ENCODE results near the gene RTEL1.

Gene RTEL1

DNA sequence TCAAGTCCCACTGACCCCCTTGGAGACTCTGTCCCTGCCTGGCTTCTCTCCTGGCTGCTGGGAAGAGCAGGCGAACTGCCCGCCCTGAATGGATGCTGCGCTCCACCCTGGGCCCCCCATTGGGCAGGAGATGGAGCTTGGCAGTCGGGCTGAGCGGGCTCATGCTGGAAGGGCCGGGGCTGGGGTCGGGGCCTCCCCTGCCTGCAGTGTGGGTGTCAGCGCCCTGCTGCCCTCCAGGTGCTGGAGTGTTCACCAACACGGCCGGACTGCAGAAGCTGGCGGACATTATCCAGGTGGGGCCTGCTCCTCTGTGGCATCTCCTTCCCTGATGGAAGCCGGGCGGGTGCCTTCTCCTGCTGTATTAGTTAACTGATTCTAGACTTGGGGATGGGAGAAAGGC, 22.3 kb downstream of the RTEL1 start:
- H4K8ac ChIP-seq (ENCODE audit: low read depth, low read length): no peak overlapping the region

DNA sequence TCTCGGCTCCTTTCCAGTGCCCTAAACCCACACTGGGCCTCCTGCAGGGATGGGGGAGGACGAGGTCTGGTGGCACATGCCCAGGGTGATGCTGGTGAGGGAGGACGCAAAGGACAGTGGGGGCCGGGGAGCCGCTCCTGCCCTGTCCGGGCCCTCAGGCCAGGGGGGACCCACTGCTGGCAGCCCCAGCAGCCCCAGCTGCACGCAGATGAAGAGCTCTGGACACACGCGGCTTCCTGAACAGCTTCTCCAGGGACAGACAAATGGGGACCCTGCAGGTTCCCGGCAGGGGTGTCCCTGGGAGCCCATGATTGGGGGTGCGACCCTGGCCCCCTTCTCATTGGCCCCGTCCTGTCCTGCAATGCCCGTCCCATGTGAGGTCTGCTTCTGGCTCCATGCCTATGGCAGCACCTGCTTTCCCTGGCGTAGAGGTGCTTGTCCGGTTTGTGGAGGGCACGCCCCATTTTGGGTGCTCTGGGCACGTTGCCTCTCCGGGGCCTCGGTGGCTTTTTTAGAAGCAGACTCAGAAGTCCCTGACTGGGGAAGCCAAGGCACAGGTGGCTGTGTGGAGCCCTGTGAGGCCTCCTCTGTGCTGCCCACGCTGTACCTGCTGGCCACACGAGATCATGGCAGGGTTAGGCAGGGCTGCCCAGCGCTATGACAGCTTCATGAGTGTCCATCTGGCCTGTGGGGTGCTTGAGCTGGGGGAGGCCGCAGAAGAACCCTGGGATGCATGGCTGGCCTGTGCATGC, 22.9 kb downstream of the RTEL1 start:
- no peak overlapping the region for H3K27ac ChIP-seq (ENCODE audit: low read depth, low read length)
- no peak overlapping the region for H3K9ac ChIP-seq (ENCODE audit: low read length)
- no peak overlapping the region for H3K4me3 ChIP-seq (ENCODE audit: low read length)
- no peak overlapping the region for H2BK120ac ChIP-seq (ENCODE audit: low read depth, low read length)
- H3K79me2 ChIP-seq (ENCODE audit: control insufficient read depth, insufficient read depth, low read length): no peaks in the 10 kb centered on the region
- no CpG with 5 or more reads among the region's 23 CpGs for WGBS (ENCODE audit: extremely low coverage, insufficient coverage, low lambda C conversion rate)
- no peak overlapping the region for H2BK15ac ChIP-seq (replicated peaks; ENCODE audit: low read depth)
- H3K4ac ChIP-seq (ENCODE audit: low read depth, low read length): no peak overlapping the region
- no peak overlapping the region for H2AK5ac ChIP-seq (ENCODE audit: low read length)
- no peak overlapping the region for H3K4me2 ChIP-seq (ENCODE audit: low read length)
- H4K5ac ChIP-seq (ENCODE audit: low read length): no peak overlapping the region
- no peak for DNase-seq
- H3K23ac ChIP-seq (ENCODE audit: low read length): no peak overlapping the region
- H2BK5ac ChIP-seq (ENCODE audit: low read length): no peak overlapping the region
- H3K18ac ChIP-seq (ENCODE audit: low read length): no peak overlapping the region
- H3K79me1 ChIP-seq (ENCODE audit: low read length): no peaks in the 10 kb centered on the region
- no peaks in the 10 kb centered on the region for H3K27me3 ChIP-seq (ENCODE audit: insufficient read depth, low read length, poor library complexity)
- no peaks in the 10 kb centered on the region for H3K4me1 ChIP-seq (ENCODE audit: control insufficient read depth, low read depth, low read length)
- no peak overlapping the region for H3K56ac ChIP-seq (ENCODE audit: low read length)
- no peak overlapping the region for H4K8ac ChIP-seq (ENCODE audit: low read depth, low read length)
- H3K36me3 ChIP-seq (ENCODE audit: control insufficient read depth, insufficient read depth, low read length): peaks cover 1% of the 10 kb centered on the region

More for the DNA sequence above, 22.3 kb downstream of the RTEL1 start:
- Histone ChIP-seq H3K9ac (ENCODE audit: low read length) (no peak overlapping the region), H3K23ac (ENCODE audit: low read length) (no peak overlapping the region), H3K27ac (ENCODE audit: low read depth, low read length) (no peak overlapping the region), H3K79me1 (ENCODE audit: low read length) (no peaks in the 10 kb centered on the region), H2AK5ac (ENCODE audit: low read length) (no peak overlapping the region), H3K18ac (ENCODE audit: low read length) (no peak overlapping the region), H3K4me1 (ENCODE audit: control insufficient read depth, low read depth, low read length) (no peaks in the 10 kb centered on the region), H3K79me2 (ENCODE audit: control insufficient read depth, insufficient read depth, low read length) (no peaks in the 10 kb centered on the region), H3K4me3 (ENCODE audit: low read length) (no peak overlapping the region), H2BK15ac (replicated peaks; ENCODE audit: low read depth) (no peak overlapping the region), H3K4me2 (ENCODE audit: low read length) (no peak overlapping the region), H3K36me3 (ENCODE audit: control insufficient read depth, insufficient read depth, low read length) (peaks cover 1% of the 10 kb centered on the region), H3K4ac (ENCODE audit: low read depth, low read length) (no peak overlapping the region), H3K27me3 (ENCODE audit: insufficient read depth, low read length, poor library complexity) (no peaks in the 10 kb centered on the region), H2BK5ac (ENCODE audit: low read length) (no peak overlapping the region), H3K56ac (ENCODE audit: low read length) (no peak overlapping the region), H4K5ac (ENCODE audit: low read length) (no peak overlapping the region), H2BK120ac (ENCODE audit: low read depth, low read length) (no peak overlapping the region)
- no CpG with 5 or more reads among the region's 13 CpGs for WGBS (ENCODE audit: extremely low coverage, insufficient coverage, low lambda C conversion rate)
- no peak for DNase-seq

DNA sequence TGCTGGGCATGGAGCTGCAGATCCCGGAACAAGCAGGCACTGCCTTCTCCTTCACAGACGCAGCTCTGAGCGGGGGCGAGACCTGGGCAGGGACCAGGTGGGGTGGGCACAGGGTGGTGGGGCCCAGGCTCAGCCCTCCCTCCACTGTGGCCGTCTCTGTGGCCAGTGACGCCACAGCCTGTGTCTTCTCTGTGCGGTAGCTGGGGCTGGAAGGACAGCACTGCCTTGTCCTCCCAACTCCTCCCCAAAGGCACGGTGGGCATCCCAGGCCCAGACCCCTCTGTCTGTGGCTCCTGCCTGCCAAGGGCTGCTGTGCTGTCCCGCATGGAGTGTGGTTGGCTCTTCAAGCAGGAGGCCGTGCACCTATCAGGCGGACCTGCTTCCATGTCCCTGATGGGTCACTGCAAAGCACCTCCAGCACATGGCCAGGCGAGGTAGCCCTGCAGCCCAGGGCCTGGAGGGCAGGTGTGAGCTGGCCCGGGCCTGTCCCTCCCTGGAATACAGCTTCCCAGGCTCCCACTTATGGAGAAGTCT, 23.6 kb downstream of the RTEL1 start:
- no peak overlapping the region for H3K27ac ChIP-seq (ENCODE audit: low read depth, low read length)
- H2BK120ac ChIP-seq (ENCODE audit: low read depth, low read length): no peak overlapping the region
- H3K56ac ChIP-seq (ENCODE audit: low read length): no peak overlapping the region
- no peaks in the 10 kb centered on the region for H3K4me1 ChIP-seq (ENCODE audit: control insufficient read depth, low read depth, low read length)
- WGBS (ENCODE audit: extremely low coverage, insufficient coverage, low lambda C conversion rate): no CpG with 5 or more reads among the region's 13 CpGs
- no peaks in the 10 kb centered on the region for H3K79me1 ChIP-seq (ENCODE audit: low read length)
- no peak overlapping the region for H3K4me3 ChIP-seq (ENCODE audit: low read length)
- H3K79me2 ChIP-seq (ENCODE audit: control insufficient read depth, insufficient read depth, low read length): no peaks in the 10 kb centered on the region
- no peak overlapping the region for H3K23ac ChIP-seq (ENCODE audit: low read length)
- no peak overlapping the region for H2AK5ac ChIP-seq (ENCODE audit: low read length)
- no peak overlapping the region for H2BK5ac ChIP-seq (ENCODE audit: low read length)
- H2BK15ac ChIP-seq (replicated peaks; ENCODE audit: low read depth): no peak overlapping the region
- no peak for DNase-seq
- H3K4me2 ChIP-seq (ENCODE audit: low read length): no peak overlapping the region
- no peak overlapping the region for H3K18ac ChIP-seq (ENCODE audit: low read length)
- no peak overlapping the region for H4K8ac ChIP-seq (ENCODE audit: low read depth, low read length)
- H3K36me3 ChIP-seq (ENCODE audit: control insufficient read depth, insufficient read depth, low read length): peaks cover 1% of the 10 kb centered on the region
- H4K5ac ChIP-seq (ENCODE audit: low read length): no peak overlapping the region
- no peak overlapping the region for H3K4ac ChIP-seq (ENCODE audit: low read depth, low read length)
- no peaks in the 10 kb centered on the region for H3K27me3 ChIP-seq (ENCODE audit: insufficient read depth, low read length, poor library complexity)
- no peak overlapping the region for H3K9ac ChIP-seq (ENCODE audit: low read length)

DNA sequence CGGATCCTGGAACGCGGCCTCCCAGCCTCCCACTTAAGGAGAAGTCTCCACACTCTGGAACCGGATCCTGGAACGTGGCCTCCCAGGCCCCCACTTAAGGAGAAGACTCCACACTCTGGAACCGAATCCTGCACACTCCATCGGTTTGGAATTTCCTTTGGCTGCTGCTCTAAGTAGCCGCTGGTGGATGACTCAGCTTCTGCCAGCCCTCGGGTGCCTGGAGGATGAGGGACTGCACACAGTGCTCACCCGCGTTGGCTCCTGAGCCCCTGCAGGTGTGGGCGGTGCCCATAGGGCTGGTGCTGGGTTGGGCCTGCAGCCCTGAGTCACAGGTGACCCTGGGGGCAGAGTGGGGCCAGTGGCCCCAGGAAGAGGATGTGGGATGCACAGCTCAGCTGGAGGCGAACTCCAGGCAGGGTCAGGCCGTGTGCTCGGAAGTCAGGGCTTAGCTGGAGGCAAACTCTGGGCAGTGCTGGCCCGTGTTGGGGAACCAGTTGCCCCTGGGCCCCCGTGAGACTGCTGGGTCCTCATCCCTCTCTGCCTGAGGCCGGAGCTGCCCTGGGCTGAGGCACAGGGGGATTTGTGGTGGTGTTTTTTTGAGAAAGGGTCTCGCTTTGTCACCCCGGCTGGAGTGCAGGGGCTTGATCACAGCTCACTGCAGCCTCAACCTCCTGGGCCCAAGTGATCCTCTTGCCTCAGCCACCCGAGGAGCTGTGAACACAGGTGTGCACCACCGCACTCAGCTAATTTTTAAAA, 24.4 kb downstream of the RTEL1 start:
- WGBS (ENCODE audit: extremely low coverage, insufficient coverage, low lambda C conversion rate): no CpG with 5 or more reads among the region's 22 CpGs

DNA sequence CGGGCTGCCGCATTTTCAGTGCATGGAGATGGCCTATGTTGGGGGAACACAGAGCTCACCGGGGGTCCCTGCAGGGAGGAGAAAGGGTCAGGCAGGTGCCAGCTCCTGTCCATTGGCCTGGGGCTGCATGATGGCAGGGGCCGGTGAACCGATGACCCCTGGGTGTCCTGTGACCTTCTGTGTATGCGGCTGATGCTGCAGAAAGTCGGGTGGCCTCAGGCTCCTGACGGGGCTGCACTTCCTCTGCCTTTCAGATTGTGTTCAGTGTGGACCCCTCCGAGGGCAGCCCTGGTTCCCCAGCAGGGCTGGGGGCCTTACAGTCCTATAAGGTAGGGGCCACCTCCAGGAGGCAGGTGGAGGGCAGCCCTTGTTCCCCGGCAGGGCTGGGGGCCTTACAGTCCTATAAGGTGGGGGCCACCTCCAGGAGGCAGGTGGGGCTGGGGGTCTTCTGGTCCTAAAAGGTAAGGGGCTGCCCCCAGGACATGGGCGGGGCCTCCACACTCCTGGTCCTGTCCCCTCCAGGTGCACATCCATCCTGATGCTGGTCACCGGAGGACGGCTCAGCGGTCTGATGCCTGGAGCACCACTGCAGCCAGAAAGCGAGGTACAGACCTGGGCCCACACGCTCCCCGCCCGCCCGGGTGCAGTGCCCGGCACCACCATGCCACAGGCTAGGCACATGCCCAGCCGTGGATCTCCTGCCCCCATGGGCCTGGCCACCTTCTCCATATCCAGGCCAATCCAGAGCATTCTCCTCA, 27.3 kb downstream of the RTEL1 start:
- no peaks in the 10 kb centered on the region for H3K79me1 ChIP-seq (ENCODE audit: low read length)
- DNase-seq: no peak
- H3K79me2 ChIP-seq (ENCODE audit: control insufficient read depth, insufficient read depth, low read length): no peaks in the 10 kb centered on the region
- no peak overlapping the region for H3K4me2 ChIP-seq (ENCODE audit: low read length)
- H3K56ac ChIP-seq (ENCODE audit: low read length): no peak overlapping the region
- no peak overlapping the region for H2BK5ac ChIP-seq (ENCODE audit: low read length)
- H3K36me3 ChIP-seq (ENCODE audit: control insufficient read depth, insufficient read depth, low read length): no peaks in the 10 kb centered on the region
- WGBS (ENCODE audit: extremely low coverage, insufficient coverage, low lambda C conversion rate): no CpG with 5 or more reads among the region's 21 CpGs
- no peak overlapping the region for H3K23ac ChIP-seq (ENCODE audit: low read length)
- no peaks in the 10 kb centered on the region for H3K4me1 ChIP-seq (ENCODE audit: control insufficient read depth, low read depth, low read length)
- H4K8ac ChIP-seq (ENCODE audit: low read depth, low read length): no peak overlapping the region
- H3K9ac ChIP-seq (ENCODE audit: low read length): no peak overlapping the region
- H2BK15ac ChIP-seq (replicated peaks; ENCODE audit: low read depth): no peak overlapping the region
- no peak overlapping the region for H2AK5ac ChIP-seq (ENCODE audit: low read length)
- H3K4me3 ChIP-seq (ENCODE audit: low read length): no peak overlapping the region
- no peak overlapping the region for H2BK120ac ChIP-seq (ENCODE audit: low read depth, low read length)
- no peak overlapping the region for H4K5ac ChIP-seq (ENCODE audit: low read length)
- no peak overlapping the region for H3K18ac ChIP-seq (ENCODE audit: low read length)
- H3K27me3 ChIP-seq (ENCODE audit: insufficient read depth, low read length, poor library complexity): no peaks in the 10 kb centered on the region
- H3K27ac ChIP-seq (ENCODE audit: low read depth, low read length): no peak overlapping the region
- H3K4ac ChIP-seq (ENCODE audit: low read depth, low read length): no peak overlapping the region

More for the DNA sequence above, 24.4 kb downstream of the RTEL1 start:
- no peak overlapping the region for H3K56ac ChIP-seq (ENCODE audit: low read length)
- no peak overlapping the region for H4K8ac ChIP-seq (ENCODE audit: low read depth, low read length)
- H3K4ac ChIP-seq (ENCODE audit: low read depth, low read length): no peak overlapping the region
- H3K4me2 ChIP-seq (ENCODE audit: low read length): no peak overlapping the region
- H2AK5ac ChIP-seq (ENCODE audit: low read length): no peak overlapping the region
- no peaks in the 10 kb centered on the region for H3K79me2 ChIP-seq (ENCODE audit: control insufficient read depth, insufficient read depth, low read length)
- H3K79me1 ChIP-seq (ENCODE audit: low read length): no peaks in the 10 kb centered on the region
- no peak overlapping the region for H3K18ac ChIP-seq (ENCODE audit: low read length)
- no peak overlapping the region for H3K4me3 ChIP-seq (ENCODE audit: low read length)
- H3K36me3 ChIP-seq (ENCODE audit: control insufficient read depth, insufficient read depth, low read length): peaks cover 1% of the 10 kb centered on the region
- H3K27ac ChIP-seq (ENCODE audit: low read depth, low read length): no peak overlapping the region
- H2BK5ac ChIP-seq (ENCODE audit: low read length): no peak overlapping the region
- H2BK15ac ChIP-seq (replicated peaks; ENCODE audit: low read depth): no peak overlapping the region
- H4K5ac ChIP-seq (ENCODE audit: low read length): no peak overlapping the region
- H2BK120ac ChIP-seq (ENCODE audit: low read depth, low read length): no peak overlapping the region
- H3K27me3 ChIP-seq (ENCODE audit: insufficient read depth, low read length, poor library complexity): no peaks in the 10 kb centered on the region
- DNase-seq: peak; percentile 67
- no peaks in the 10 kb centered on the region for H3K4me1 ChIP-seq (ENCODE audit: control insufficient read depth, low read depth, low read length)
- H3K23ac ChIP-seq (ENCODE audit: low read length): no peak overlapping the region
- no peak overlapping the region for H3K9ac ChIP-seq (ENCODE audit: low read length)

All from mesendoderm (in vitro differentiated cells).